Ecto neural progenitor cell (in vitro differentiated cells): ENCODE results near the gene TMEM212.
"Not testable (repeated sequence)": the region's sequence is repeated elsewhere in the genome, so short reads cannot be mapped to it uniquely, and the experiment has no call there.

Experiments used
- DNase-seq: peaks from one replicate; pipeline ENCODE4 v3.0.0-alpha.2; 2018; ENCODE audit warnings: low spot score

The TMEM212 gene

DNA sequence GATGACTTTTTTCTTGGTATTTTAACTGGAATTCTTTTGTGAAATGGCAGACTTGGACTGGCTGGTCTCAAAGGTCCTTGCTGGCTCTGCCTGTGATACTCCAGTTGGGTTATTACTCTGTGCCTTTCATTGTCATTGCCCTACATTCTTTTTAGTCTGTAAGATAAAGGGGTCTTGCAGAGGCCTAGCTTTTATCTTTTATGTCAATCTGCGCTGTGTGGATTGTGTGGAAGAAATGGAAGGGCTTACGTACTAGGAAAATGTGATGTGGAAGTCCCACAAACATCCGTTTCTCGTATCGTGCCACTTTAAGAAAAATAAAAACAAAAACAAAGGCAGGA lies 8.7 kb upstream of the TMEM212 start:
- no peak for DNase-seq

DNA sequence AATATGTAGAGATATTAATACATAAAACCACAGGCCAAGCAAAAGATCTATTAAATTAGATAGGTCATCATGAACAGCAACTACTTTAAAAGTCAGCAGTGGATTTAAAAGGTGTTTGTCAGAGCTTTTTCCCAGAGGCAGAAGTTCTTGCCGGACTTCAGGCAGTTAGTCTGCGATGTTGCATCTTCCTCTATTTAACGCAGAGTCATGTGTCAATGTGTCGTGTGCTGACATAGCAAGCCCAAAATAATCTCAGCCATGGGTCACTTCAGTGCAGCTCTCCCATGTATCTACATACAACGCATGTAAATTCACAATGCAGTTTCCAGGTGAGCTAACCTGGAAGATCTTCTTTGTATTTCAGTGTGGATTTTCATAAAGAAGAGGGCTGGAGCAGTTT lies 8.0 kb upstream of the TMEM212 start:
- no peak for DNase-seq

DNA sequence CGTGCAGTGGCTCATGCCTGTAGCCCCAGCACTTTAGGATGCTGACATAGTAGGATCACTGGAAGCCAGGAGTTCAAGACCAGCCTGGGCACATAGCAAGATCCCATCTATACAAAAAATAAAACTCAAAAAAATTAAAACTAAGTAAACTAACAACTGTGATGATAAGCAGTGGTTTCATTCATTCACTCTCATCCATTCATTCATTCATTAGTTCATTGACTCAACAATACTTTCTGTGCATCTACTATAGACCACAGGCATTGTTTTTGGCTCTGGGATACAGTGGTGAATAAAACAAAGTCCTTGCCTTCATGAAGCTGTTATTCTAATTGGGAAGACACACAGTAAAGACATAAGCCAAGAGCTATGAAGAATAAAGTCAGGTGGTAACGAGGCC lies 7.5 kb upstream of the TMEM212 start:
- no peak for DNase-seq

DNA sequence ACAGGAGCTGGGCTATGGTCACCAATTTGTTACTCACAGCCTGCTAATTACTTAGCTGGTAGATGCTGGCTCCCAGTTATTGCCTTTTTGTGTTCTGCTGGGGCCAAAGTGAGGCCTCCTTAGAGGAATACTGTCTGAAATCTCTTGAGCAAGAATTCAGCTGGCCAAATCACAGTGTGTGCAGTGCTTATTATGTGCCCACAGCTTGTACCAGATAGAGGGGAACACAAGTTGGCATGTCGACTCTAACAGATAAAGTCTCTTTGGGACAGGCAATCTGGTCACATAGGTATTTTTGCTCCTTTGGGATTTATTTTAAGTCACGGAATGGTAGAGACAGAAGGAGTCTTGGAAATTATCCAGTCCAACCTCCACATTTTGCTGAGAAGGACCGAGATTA lies 6.3 kb upstream of the TMEM212 start:
- no peak for DNase-seq

DNA sequence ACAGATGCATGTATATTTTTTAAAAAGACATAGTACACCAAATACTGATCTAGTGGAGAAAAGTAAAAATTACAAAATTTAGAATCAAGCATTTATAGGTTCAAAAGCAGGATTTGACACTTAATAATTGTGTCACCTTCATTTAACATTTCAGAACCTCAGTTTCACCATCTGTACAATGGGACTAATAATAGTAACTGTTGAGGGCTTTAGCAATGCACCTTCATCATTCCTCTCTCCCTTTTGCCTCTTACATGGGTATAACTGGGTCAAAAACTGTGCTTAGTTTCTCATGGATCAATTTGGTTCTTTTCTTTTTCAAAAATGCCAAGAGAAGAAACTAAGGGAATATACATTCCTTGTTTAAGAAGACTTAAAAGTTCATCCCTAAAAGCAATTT lies 5.5 kb upstream of the TMEM212 start:
- DNase-seq = no peak

DNA sequence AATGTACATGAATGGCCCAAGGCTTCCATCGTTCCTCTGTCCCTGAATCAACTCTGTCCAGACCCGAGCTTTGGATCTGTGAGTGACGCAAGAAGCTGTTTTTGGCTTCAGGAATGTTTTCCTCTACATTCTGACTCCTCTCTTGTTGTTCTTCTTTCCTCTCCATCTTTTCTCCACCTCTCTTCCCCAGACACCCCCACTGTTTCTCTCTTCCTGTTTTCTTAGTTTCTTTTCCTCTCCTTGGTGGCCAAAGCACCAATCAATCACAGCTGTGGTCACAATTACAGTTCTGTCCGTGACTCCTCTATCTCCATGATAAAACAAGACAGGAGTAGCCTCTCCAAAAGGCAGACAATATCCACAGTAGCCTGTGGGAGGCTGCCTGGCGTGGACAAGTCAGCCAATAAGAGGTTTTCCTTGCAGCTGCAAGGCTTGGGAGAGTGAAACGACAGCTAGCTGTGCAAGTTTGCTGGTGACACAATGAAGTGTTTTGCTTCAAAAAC lies 4.9 kb upstream of the TMEM212 start:
- no peak for DNase-seq

DNA sequence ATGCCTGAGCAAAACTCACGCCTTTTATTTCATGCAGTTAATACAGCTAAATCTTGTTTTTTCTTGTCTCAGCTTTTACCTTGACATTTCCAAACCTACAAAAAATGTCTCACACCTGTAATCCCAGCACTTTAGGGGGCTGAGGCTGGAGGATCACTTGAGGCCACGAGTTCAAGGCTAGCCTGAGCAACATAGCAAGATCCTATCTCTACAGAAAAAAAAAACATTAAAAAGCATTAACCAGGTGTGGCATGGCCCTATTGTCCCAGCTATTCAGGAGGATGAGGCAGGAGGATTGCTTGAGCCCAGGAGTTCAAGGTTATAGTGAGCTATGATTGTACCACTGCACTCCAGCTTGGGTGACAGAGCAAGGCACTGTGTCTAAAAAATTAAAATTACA lies 3.9 kb upstream of the TMEM212 start:
- DNase-seq = no peak

DNA sequence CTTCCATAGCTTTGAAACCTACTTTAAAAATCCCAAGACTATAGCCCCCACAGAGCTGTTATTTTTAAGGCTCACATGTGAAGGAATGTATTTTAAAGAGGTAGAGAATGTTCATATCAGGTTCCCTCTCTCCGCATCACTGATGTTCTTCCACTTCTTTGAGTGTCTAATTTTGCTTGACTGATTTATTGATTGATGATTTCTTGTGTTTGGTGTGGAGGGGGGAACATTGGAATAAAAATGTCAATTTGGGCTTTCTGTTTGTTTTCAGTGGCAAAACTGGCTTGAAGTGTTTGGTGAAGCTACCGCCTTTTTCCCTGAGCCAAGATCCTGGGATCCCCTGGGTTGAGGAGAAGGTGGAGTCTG lies 2.7 kb upstream of the TMEM212 start:
- DNase-seq = no peak

DNA sequence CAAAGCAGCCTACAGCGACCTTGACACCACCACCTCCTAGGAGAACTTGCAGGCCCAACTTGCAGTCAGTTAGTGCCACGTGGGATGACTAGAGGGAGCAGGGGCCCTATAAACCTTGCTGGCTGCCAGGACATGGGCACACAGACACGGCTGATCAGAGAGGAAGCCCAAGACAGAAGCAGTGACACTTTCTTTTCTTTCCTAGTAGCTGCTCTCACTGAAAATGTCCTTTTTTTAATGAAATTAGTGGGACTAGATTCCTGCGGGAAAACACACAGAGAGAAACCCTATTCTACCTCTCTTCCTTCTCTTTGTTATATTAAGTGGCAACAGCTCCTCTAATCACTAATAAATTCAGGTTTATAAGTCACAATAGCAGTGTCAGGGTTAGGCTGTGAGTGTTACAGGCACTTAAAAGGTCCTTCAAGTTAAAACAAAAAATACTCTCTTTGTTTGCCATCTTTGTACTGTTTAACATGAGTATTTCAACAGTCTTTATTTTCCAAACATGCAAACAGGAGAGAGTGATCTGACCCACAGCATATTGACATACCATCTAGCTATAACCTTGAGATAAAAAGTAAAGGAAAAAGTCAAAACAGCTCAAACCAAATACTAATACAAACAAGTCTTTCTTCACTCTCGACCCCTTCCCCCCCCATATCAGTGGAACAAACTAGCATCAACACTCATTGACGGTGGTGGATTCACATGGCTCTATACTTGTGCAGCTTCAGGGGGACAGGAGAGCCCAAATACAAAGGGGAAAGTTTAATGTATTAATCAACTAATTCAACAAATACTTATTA lies 2.1 kb upstream of the TMEM212 start:
- DNase-seq = no peak

DNA sequence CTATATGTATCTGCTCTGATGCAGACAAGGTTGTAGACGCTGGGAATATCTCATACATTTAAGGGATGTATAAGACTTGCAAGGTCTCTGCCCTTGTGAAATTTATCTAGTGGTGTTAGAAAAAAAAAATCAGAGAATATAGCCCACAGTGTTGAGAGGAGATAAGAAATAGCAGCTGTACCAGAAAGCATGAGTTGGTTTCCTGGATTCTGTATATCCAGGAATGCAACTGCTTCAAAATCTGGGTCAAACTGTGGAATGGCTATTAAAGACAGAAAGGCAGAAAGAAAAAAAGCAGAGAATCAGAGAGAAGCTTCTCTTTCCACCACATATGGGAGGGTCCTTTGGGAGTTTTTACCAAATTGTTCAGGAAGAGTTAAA lies 1.5 kb upstream of the TMEM212 start:
- no peak for DNase-seq

DNA sequence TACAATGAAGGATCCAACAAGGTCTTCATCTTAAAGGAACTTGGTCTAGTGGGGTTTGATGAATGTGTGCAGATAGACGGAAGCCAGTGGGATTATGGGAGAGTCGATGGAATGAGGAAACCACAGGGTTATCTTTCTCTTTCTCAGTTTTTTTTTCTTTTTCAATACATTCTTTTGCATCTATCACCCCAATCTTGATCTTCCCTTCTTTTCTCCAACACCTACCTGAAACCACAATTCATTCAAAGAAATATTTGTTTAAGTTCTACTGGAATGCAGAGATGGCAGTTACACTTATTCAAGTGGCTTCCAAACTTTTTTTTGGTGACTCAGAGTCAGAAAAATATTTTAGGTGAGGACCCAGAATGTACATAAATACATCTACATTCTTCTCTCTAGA lies 1.7 kb downstream of the TMEM212 start:
- no peak for DNase-seq

DNA sequence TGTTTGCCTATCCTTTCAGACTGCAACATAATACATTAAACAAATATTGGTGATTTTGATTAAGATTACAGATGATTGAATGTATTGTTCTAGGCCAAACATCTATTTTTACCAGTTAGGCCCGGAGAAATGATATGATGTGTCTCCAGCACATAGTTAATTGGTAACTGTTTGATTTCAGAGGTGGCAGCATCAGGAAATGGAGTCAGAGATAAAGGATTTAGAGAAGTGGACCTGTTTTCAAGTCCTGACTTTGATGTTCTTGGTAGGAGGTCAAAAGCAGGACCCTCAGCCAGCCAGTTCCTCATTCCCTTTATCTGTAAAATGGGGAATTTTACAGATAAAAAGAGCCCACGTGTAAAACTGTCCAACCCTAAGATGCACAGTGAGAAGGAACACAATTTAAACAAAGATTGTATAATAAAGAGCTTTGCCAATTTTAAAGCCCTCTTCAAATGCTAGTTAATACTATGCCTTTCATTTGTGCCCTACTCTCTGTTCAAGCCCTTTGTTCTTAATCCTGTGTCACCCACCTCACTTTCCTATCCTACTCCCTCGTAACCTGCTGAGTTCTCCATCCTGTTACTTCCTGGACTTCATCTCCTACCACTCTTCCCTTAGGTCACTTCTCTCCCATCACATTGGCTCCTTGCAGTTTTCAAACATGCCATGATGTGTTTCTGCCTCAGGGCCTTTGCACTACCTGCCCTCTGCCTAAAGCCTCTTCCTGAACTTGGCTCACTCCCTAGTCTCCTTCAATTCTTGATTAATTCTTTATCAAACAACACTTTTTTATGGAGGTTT lies 2.5 kb downstream of the TMEM212 start:
- DNase-seq = no peak

DNA sequence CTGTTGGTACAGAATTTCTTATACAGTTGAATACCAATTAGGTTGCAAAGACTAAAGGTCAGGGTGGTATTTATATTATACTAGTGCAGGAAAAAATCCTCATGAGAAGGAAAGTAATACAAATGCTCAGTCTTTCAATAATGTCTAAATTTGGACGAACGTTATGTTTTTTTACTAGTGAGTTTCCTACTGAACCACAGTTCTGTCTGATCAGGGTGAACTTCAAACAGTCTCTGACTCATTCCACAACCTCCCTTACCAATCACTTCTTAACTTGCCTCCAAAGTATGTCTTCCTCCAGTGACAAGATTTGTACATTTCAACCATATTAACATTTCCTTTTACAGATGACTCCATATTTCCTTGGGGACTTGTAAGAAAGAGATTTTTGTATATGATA lies 3.4 kb downstream of the TMEM212 start:
- DNase-seq = no peak

DNA sequence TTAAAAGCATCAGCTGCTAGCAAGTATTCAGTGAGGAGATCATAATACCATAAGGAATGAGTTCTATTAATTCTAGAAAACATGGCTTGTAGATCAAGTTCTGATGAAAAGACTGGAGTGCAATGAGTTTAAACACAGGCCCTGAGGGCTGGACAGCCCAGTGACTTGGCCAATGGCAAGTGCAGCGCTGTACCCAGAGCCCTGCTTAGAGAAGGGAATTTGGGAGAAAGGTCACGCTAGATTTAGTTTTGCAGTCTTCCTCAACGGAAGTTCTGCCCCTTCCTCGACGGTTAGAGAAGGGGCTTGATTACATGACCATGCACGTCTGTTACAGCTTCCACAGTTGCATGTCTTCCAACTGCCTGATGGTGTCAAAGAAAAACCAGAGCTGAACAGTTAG lies 4.0 kb downstream of the TMEM212 start:
- no peak for DNase-seq

DNA sequence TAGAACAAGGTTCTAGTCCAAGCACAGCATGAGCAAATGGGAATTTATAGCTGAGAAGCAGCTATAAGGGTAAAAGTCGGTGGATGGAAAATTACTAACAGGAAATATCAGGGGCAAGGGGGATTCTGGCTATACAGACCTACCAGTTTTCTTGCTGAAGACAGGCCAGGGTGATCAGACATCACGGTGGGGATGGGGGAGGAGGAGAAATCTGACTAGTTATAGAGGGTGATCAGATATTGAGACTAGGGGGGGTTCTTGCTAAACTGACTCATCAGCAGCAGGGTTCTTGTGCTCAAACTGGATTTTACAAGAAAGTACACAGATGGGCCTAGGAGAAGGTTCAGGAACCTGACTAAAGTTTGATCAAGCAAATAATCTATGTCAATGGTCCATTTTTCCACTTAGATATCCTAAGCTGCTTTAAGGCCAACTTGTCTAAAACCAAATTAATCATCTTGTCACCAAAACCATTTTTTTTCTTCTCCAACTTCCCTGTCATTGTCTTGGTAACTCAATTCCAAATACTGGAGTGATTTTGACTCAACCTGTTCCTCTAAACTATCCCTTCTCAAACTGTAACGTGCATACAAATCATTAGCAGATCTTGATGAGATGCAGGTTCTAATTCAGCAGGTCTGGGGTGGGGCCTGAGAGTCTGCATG lies 4.6 kb downstream of the TMEM212 start:
- DNase-seq = no peak

DNA sequence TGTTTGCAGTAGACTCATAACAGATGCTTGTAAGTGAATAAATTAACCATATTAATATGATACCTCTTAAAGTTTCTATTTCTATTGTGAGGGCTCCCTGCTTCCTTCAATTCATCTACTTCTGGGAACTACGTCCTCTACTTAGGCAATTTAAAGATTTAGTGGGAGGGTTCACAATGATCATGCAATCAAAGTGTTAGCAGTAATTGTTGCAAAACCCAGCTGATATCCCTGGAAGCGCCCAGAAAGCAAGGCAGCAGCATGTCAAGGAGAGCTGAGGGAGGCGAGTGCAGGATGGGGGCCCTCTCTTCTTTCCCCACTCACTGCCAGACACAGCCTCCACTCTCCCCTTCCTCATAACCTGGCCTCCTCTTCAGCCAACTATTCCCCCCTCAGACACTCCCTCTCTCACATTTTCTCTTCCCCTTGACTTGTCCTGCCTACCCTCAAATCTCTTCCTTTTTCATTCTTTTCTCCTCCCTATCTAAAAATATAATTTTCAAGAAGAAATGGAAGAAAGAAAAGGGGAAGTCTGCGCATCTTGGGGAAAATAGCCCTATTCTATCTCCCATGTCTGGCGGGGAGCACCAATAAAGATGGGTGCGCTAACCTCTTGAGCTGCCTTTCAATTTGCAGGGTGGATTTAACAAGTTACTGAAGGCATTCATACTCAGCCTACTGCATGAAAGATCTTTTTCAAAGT lies 6.6 kb downstream of the TMEM212 start:
- DNase-seq = no peak

DNA sequence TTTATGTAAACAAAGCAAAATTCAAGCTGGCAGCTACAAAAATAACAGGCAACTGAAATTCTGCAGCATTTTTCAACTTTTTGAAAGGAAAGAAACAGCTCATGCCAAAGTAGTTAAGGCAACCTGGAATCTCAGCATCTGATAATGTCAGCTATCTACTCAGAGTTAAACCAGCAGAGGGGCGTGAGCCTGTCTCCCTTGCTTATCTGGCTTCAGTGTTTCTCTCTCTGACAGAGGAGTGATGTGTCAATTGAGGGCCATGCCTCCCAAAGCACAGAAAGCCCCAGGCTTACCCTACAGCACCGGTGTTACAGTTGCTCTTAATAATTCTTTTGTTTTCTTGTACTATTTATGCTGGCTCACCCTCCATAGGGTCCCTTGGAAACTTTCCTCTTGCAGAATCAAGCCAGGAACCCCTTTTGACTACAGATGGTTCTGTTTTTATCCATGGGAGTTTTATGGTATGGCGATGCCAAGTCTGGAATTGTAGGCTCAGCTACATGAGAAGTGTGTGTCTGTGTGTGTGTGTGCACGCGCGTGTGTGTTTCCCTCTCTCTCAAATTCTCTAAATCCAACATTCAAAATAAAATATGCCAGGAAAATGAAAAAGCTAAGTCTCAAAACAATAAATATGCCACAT lies 7.3 kb downstream of the TMEM212 start:
- DNase-seq = no peak

DNA sequence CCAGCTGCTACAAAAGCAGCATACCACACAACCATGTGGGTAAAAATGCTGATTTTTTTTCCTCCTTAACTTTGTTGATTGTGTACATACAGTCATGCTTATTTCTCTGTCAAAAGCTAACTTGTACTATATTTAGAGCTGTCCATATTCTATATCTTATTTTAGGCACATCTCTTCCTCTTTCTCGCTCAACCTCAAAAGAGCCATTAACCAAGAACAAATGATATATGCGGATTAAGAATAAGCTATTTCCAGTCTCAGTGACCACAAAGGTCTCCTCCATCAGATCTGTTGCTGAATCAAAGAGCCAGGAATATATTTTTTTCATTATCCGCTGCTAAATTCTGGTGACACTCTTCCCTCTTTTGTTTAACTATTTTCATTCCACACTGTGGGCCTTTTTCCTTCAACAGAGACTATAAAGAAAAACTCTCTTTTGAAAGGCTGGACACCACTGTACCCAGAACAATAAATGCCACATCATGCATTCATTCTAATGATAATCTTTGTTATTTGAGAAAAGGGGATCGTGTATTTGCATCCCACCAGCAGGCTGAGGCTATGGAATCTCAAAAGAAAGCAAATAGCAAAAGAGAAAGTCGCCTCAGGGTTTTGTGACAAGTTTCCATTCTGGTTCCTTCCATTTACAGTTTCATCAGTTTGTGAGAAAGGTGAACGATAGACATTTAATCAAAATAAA lies 8.0 kb downstream of the TMEM212 start:
- no peak for DNase-seq

DNA sequence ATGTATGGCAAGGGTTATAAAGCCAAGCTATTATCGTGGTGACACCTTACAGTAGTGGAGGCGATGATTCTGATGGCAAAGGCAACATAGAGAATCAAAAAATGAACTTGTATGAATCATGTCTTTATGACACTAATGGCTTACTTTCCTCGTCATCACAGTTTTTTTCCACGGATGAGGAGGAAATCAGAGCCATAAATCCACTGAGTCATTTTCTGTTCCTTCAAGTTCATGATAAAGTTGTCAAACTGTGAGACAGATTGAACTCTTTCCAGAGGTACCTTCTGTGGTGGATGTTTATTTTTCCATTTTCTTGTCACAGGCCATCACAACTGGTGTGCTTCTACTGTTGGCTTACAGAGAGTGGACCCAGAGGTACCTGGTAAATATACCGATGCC lies 8.5 kb downstream of the TMEM212 start:
- no peak for DNase-seq

DNA sequence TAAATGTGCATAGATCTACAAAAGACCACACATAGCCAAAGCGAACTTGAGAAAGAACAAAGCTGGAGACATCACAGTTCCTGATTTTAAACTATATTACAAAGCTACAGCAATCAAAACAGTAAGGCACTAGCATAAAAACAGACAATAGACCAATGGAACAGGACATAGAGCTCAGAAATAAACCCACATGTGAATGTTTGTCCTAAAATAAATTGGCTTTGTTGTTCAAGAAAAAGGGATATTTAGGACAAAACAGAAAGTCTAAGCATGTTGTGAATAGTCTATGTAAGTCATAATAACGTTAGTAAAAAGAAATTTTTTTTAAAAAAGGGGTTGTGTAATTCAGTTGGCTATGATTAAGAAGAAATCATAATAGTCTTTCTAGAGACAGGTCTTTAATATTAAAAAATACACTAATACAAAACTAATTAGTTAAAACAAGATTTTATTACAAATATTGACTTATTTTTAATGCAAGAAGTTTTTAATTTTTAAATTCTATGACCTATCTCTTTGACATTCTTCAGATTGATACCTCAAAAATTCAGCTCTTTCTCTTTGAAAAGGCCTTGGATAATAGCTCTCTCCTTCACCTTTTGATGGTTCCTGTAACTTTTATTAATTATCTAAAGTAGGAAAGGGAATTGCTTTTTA lies 11.6 kb downstream of the TMEM212 start:
- no peak for DNase-seq

DNA sequence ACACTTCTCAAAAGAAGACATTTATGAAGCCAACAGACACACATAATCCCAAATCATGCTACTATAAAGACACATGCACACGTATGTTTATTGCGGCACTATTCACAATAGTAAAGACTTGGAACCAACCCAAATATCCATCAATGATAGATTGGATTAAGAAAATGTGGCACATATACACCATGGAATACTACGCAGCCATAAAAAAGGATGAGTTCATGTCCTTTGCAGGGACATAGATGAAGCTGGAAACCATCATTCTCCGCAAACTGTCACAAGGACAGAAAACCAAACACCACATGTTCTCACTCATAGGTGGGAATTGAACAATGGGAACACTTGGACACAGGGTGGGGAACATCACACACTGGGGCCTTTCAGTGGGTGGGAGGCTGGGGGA lies 15.6 kb downstream of the TMEM212 start:
- DNase-seq = not testable (repeated sequence)
